Ishikawa (cell line): ENCODE results near the gene TNS3.

ENCODE experiments used
- EP300 ChIP-seq: IDR thresholded peaks from 2 replicates; pipeline ENCODE4 v1.6.1; 2012; ENCODE audit warnings: borderline replicate concordance
- RAD21 ChIP-seq: IDR thresholded peaks from 2 replicates; pipeline ENCODE4 v1.6.1; 2012; ENCODE audit warnings: low read depth

DNA sequence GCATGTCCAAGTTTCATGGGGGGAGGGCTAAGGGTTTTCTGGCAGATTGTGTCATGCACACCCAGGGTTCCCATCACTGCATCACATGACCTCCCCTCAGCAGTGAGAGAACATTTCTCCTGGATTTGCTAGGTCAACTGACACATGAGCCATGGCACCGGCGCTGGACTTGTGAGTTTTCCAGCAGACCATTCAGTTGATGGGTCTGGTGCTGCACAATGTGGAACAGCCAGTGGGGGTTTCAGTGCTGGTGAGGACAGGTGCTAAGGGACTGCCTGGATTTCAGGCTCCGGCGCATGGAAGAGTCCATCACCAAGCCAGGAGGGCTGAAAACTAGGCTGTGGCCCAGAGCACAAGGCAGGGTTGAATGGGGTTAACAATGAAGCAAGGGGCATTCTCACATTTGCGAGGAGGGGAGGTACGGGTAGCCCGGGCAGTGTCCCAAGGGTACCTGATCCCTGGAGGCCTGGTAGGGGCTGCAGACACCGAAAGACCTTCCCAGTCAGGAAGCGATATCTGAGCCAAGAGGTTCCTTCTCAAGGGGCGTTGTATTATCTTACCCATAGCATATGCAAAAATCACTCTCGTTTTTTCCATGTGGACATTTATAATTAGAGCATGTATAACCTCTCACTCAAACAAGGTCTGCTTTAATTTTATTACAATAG lies 203.0 kb downstream of the TNS3 start:
- TF ChIP-seq RAD21, result no peak
- no peak for TF ChIP-seq EP300
